Measurements from ENCODE around the gene PLA2G4E. TPM values are rescaled to one million over a fixed set of nuclear protein-coding genes. Genes with fewer than 3 reads are reported as not detected.

The PLA2G4E gene
- total RNA-seq, 1 donor from 2014 or later: not detected

DNA sequence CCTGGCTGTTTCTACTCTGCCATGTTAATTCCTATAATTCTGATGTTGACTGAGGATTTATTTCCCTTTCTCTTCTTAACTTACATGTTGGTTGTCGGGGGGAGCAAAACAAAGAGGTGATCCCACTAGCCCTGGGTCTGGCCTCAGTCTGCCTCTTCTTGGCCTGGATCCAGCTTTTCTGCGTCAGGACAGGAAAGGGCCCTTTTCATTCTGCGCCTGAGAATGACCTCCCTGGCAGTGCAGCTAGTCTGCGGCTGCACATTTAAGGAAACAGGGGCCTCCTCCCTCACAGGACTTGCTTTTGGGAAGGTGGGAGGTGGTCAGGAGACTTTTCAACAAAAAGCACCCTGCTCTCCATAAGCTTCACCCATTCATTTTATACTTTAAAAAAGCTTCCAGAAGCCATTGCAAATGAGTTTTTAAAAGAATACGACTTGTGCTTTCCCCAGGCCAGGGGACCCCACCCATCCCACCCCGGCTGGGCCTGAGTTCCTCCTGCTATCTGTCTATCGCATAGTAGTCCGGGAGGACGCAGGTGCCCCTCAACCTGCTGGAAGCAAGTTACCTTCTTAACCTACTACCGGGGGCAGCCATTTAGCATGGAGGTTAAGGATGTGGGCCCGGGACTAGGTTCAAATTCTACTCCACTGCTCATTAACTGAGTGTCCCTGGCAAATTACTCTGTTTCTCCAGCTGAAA lies 27.2 kb downstream of the PLA2G4E start:
- no peaks in the 10 kb centered on the region for H3K4me1 Mint-ChIP-seq
- no peak overlapping the region for H3K4me3 Mint-ChIP-seq
- TF ChIP-seq, protein P1, sequence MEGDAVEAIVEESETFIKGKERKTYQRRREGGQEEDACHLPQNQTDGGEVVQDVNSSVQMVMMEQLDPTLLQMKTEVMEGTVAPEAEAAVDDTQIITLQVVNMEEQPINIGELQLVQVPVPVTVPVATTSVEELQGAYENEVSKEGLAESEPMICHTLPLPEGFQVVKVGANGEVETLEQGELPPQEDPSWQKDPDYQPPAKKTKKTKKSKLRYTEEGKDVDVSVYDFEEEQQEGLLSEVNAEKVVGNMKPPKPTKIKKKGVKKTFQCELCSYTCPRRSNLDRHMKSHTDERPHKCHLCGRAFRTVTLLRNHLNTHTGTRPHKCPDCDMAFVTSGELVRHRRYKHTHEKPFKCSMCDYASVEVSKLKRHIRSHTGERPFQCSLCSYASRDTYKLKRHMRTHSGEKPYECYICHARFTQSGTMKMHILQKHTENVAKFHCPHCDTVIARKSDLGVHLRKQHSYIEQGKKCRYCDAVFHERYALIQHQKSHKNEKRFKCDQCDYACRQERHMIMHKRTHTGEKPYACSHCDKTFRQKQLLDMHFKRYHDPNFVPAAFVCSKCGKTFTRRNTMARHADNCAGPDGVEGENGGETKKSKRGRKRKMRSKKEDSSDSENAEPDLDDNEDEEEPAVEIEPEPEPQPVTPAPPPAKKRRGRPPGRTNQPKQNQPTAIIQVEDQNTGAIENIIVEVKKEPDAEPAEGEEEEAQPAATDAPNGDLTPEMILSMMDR (IDR thresholded peaks at IDR 0.05): no peak
- H3K9me3 Mint-ChIP-seq: no peaks in the 10 kb centered on the region
- intact Hi-C loops (cut with micrococcal nuclease): no loop called here
- CTCF ChIA-PET: interaction anchor here (1.0 to 1.8 kb wide), 3 partner anchors 59 to 67 kb away, joined by 3 to 7 read pairs (median 5); no protein-coding TSS in a partner anchor
- no peak for ATAC-seq (ENCODE audit: low read depth)
- H3K27ac Mint-ChIP-seq: no peak overlapping the region
- H3K36me3 Mint-ChIP-seq (ENCODE audit: low read depth): no peaks in the 10 kb centered on the region
- DNase-seq: no peak
- POLR2A ChIA-PET: no interaction called here
- H3K27me3 Mint-ChIP-seq: peaks cover 12% of the 10 kb centered on the region

GRCh38 chr15:41992803-41993190 lies 28.0 kb downstream of the PLA2G4E start:
- no peak overlapping the region for H3K27ac Mint-ChIP-seq

DNA sequence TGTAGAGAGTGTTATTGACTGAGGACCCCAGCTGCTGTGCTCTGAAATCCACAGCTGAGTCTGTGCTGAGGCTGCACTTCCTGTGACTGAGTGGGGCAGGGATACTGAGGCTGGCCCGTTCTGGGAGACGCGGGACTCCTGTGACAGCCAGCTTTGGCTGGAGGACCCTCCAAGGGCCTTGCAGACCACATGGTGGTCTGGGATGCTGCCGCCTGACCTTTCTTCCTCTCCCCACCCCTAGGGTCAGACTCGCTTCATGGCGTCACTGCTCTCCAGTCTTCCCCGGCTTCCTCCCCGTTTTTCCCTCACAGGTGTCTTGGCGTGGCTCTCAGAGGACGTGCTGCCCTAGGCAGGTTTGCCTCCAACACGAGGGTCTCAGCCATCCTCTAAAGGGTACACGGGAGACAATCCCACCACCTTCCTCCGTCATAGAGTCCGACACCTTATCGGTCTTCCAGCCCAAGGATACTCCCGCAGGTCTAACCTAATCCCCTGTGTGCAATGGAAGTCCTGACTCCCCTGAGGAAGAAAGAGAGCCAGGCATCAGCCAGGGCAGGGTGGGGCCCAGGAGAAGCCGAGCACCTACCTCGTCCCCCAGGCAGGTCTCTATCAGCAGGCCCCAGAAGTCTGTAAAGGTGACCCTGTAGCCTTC lies 28.6 kb downstream of the PLA2G4E start:
- H3K4me3 Mint-ChIP-seq: no peak overlapping the region
- ATAC-seq (ENCODE audit: low read depth) (no peak), DNase-seq (no peak)
- no peaks in the 10 kb centered on the region for H3K9me3 Mint-ChIP-seq
- POLR2A ChIA-PET: no interaction called here
- CTCF ChIA-PET: interaction anchor here (1.0 to 4.5 kb wide), 3 partner anchors 64 to 68 kb away, joined by 3 to 46 read pairs (median 7); no protein-coding TSS in a partner anchor
- H3K4me1 Mint-ChIP-seq: no peaks in the 10 kb centered on the region
- intact Hi-C loops (cut with micrococcal nuclease): no loop called here
- no peak overlapping the region for H3K27ac Mint-ChIP-seq
- H3K36me3 Mint-ChIP-seq (ENCODE audit: low read depth): no peaks in the 10 kb centered on the region
- H3K27me3 Mint-ChIP-seq: peaks cover 5% of the 10 kb centered on the region
- TF ChIP-seq, protein P1 (IDR thresholded peaks at IDR 0.05): no peak

More at GRCh38 chr15:41992803-41993190, 28.0 kb downstream of the PLA2G4E start:
- Mint-ChIP-seq H3K4me1 (no peaks in the 10 kb centered on the region), H3K4me3 (no peak overlapping the region), H3K9me3 (no peaks in the 10 kb centered on the region), H3K27me3 (peaks cover 9% of the 10 kb centered on the region), H3K36me3 (ENCODE audit: low read depth) (no peaks in the 10 kb centered on the region)
- ATAC-seq (ENCODE audit: low read depth): no peak
- ChIA-PET CTCF (interaction anchor here (1.0 to 1.8 kb wide), 3 partner anchors 59 to 67 kb away, joined by 3 to 7 read pairs (median 5); no protein-coding TSS in a partner anchor), POLR2A (no interaction called here)
- intact Hi-C loops (cut with micrococcal nuclease): no loop called here
- TF ChIP-seq, protein P1 (IDR thresholded peaks at IDR 0.05): no peak
- DNase-seq: no peak

- no peak for DNase-seq
- H3K36me3 Mint-ChIP-seq (ENCODE audit: low read depth): no peaks in the 10 kb centered on the region
- intact Hi-C loops (cut with micrococcal nuclease): no loop called here
- H3K27me3 Mint-ChIP-seq: peaks cover 5% of the 10 kb centered on the region
- POLR2A ChIA-PET: interaction anchor here (0.7 kb wide), 2 partner anchors 30 to 91 kb away, joined by 4 to 8 read pairs; no protein-coding TSS in a partner anchor
- no peak overlapping the region for H3K4me3 Mint-ChIP-seq
- no peak for ATAC-seq (ENCODE audit: low read depth)
- H3K4me1 Mint-ChIP-seq: no peaks in the 10 kb centered on the region
- TF ChIP-seq, protein P1 (IDR thresholded peaks at IDR 0.05): no peak
- no peak overlapping the region for H3K27ac Mint-ChIP-seq
- CTCF ChIA-PET: interaction anchor here (1.3 to 4.5 kb wide), 7 partner anchors 10 to 144 kb away, joined by 3 to 63 read pairs (median 7); no protein-coding TSS in a partner anchor
- H3K9me3 Mint-ChIP-seq: no peaks in the 10 kb centered on the region
Measured at GRCh38 chr15:41990691-41991090, 30.2 kb downstream of the PLA2G4E start.

DNA sequence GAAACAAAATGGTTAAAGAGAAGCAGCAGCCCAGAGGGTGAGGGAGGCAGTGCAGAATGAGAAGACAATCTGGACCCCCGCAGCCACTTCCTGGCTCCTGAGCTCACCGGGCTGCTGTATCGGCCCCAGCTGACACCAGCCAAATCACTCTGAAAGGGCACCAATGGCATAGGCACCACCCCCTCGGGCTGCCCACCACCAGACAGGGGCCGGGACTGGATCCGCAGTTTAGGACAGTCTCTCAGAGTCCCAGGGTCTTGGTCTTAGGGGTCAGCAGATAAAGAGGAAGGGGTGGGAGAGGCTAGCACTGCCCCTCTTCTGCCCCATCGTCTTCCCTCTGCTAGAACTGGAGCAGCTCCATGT lies 30.6 kb downstream of the PLA2G4E start:
- H3K36me3 Mint-ChIP-seq (ENCODE audit: low read depth): no peaks in the 10 kb centered on the region
- DNase-seq (no peak), ATAC-seq (ENCODE audit: low read depth) (no peak)
- POLR2A ChIA-PET: interaction anchor here (0.7 kb wide), 2 partner anchors 29 to 91 kb away, joined by 4 to 8 read pairs; no protein-coding TSS in a partner anchor
- no peak overlapping the region for H3K27ac Mint-ChIP-seq
- TF ChIP-seq, protein P1 (IDR thresholded peaks at IDR 0.05): no peak
- intact Hi-C loops (cut with micrococcal nuclease): no loop called here
- no peaks in the 10 kb centered on the region for H3K9me3 Mint-ChIP-seq
- no peaks in the 10 kb centered on the region for H3K4me1 Mint-ChIP-seq
- H3K27me3 Mint-ChIP-seq: peaks cover 5% of the 10 kb centered on the region
- no peak overlapping the region for H3K4me3 Mint-ChIP-seq
- CTCF ChIA-PET: interaction anchor here (0.7 to 4.5 kb wide), 16 partner anchors 8 to 218 kb away, joined by 3 to 63 read pairs (median 4); no protein-coding TSS in a partner anchor
